SK-N-SH (cell line): ENCODE data around the gene LRRC40. TPM values are rescaled to one million over a fixed set of nuclear protein-coding genes. Genes with fewer than 3 reads are reported as not detected.

Experiments used
- CTCF ChIA-PET: fragments of 300-600, 350-600 bp; formaldehyde crosslinking; extraction: SDS; loops from one replicate; lab custom pipeline; 2021; lab: Yijun Ruan, JAX
- POLR2A ChIA-PET: fragments of 350-600 bp; sonication (Branson Sonifier 250); formaldehyde crosslinking; extraction: SDS; loops from one replicate; lab custom pipeline; 2020; ENCODE audit warnings: antibody characterized with exemption, inconsistent platforms; lab: Yijun Ruan, JAX
- DNase-seq: peaks from one replicate; pipeline ENCODE4 v3.0.0; 2012
- H2AFZ ChIP-seq: fragments of 200-600 bp; sonication (generic); 2 replicates; pipeline ENCODE4 v1.8.1; 2016; ENCODE audit warnings: antibody characterized with exemption, mild to moderate bottlenecking, low read depth
- H3F3A ChIP-seq: fragments of 200-600 bp; sonication (generic); replicated peaks from 2 replicates; pipeline ENCODE3; 2016; ENCODE audit warnings: antibody characterized with exemption, mild to moderate bottlenecking; ENCODE audit not compliant: insufficient read depth
- H3K27ac ChIP-seq, 2 experiments: fragments of 200-500 bp in 1 of 2; fragments of 200-600 bp in 1 of 2; sonication (Bioruptor generic) in 1 of 2; sonication (generic), shearing (Covaris generic) in 1 of 2; 2 replicates each; pipeline versions ENCODE4 v1.5.1 to v1.6.1; 2014 to 2016; ENCODE audit warnings: low read depth in 2 of 2, inconsistent platforms in 1 of 2, low read length in 1 of 2, mild to moderate bottlenecking in 1 of 2, mixed read lengths in 1 of 2
- H3K27me3 ChIP-seq: fragments of 200-600 bp; sonication (generic), shearing (Covaris generic); 2 replicates; pipeline ENCODE4 v1.6.1; 2016; ENCODE audit warnings: mixed run types; ENCODE audit not compliant: insufficient read depth
- H3K36me3 ChIP-seq, 2 experiments: fragments of 200-500 bp in 1 of 2; fragments of 200-600 bp in 1 of 2; sonication (Bioruptor generic) in 1 of 2; sonication (generic) in 1 of 2; replicated peaks in 1 of 2; 2 replicates each; pipeline versions ENCODE3 to v1.5.1; 2014 to 2016; ENCODE audit warnings: low read length in 1 of 2, mild to moderate bottlenecking in 1 of 2; ENCODE audit not compliant: insufficient read depth in 2 of 2, control insufficient read depth in 1 of 2
- H3K4me1 ChIP-seq, 2 experiments: fragments of 200-500 bp in 1 of 2; fragments of 200-600 bp in 1 of 2; sonication (Bioruptor generic) in 1 of 2; sonication (generic), shearing (Covaris generic) in 1 of 2; 2 replicates each; pipeline versions ENCODE4 v1.5.1 to v1.6.1; 2014 to 2016; ENCODE audit warnings: low read depth in 1 of 2, low read length in 1 of 2, mixed run types in 1 of 2; ENCODE audit not compliant: insufficient read depth in 2 of 2, control insufficient read depth in 1 of 2
- H3K4me2 ChIP-seq: fragments of 200-600 bp; sonication (generic), shearing (Covaris generic); 2 replicates; pipeline ENCODE4 v1.6.1; 2017; ENCODE audit warnings: mixed run types
- H3K4me3 ChIP-seq, 2 experiments: fragments of 200-500 bp in 1 of 2; fragments of 200-600 bp in 1 of 2; sonication (Bioruptor generic) in 1 of 2; sonication (generic), shearing (Covaris generic) in 1 of 2; 2 replicates each; pipeline versions ENCODE4 v1.5.1 to v1.8.1; 2014 to 2016; ENCODE audit warnings: low read depth in 2 of 2, inconsistent platforms in 1 of 2, low read length in 1 of 2, mild to moderate bottlenecking in 1 of 2, mixed read lengths in 1 of 2, moderate library complexity in 1 of 2
- H3K79me2 ChIP-seq: fragments of 200-600 bp; sonication (generic); 2 replicates; pipeline ENCODE4 v1.8.1; 2017; ENCODE audit warnings: mild to moderate bottlenecking; ENCODE audit not compliant: insufficient read depth
- H3K9ac ChIP-seq: fragments of 200-600 bp; sonication (generic); 2 replicates; pipeline ENCODE4 v1.6.1; 2017; ENCODE audit warnings: mixed run types
- H3K9me2 ChIP-seq: fragments of 200-600 bp; sonication (generic); 2 replicates; pipeline ENCODE4 v1.6.1; 2017; ENCODE audit warnings: mixed run types
- H3K9me3 ChIP-seq: fragments of 200-600 bp; sonication (generic); 2 replicates; pipeline ENCODE4 v1.6.1; 2017; ENCODE audit warnings: mixed run types, mild to moderate bottlenecking, moderate library complexity
- H4K20me1 ChIP-seq: fragments of 200-600 bp; sonication (generic); 2 replicates; pipeline ENCODE4 v1.6.1; 2017; ENCODE audit warnings: mild to moderate bottlenecking, mixed run types; ENCODE audit not compliant: insufficient read depth
- ELF1 ChIP-seq: IDR thresholded peaks from 2 replicates; pipeline ENCODE4 v1.4.0; 2012
- EP300 ChIP-seq, 2 experiments: IDR thresholded peaks; 2 replicates each; pipeline versions ENCODE4 v1.4.0 to v1.6.1; 2012; ENCODE audit warnings: borderline replicate concordance in 1 of 2, low read depth in 1 of 2, low read length in 1 of 2
- FOSL2 ChIP-seq: IDR thresholded peaks from 2 replicates; pipeline ENCODE4 v1.4.0; 2012; ENCODE audit warnings: low read depth, mild to moderate bottlenecking, moderate library complexity, borderline replicate concordance
- GATA2 ChIP-seq: sonication (generic); formaldehyde crosslinking; IDR thresholded peaks from 2 replicates; pipeline ENCODE4 v1.5.0; 2020; ENCODE audit warnings: mild to moderate bottlenecking, missing genetic modification reagents
- JUND ChIP-seq: IDR thresholded peaks from 2 replicates; pipeline ENCODE4 v1.4.0; 2012
- MEF2A ChIP-seq: IDR thresholded peaks from 2 replicates; pipeline ENCODE4 v1.4.0; 2012; ENCODE audit warnings: low read depth, borderline replicate concordance
- MXI1 ChIP-seq: IDR thresholded peaks from 2 replicates; pipeline ENCODE4 v1.6.1; 2012; ENCODE audit warnings: mild to moderate bottlenecking, low read depth, low read length, improper control_type of control experiment
- PBX3 ChIP-seq: IDR thresholded peaks from 2 replicates; pipeline ENCODE4; 2012
- POLR2AphosphoS5 ChIP-seq: IDR thresholded peaks from 2 replicates; pipeline ENCODE4 v1.6.1; 2012; ENCODE audit warnings: low read depth, low read length
- RAD21 ChIP-seq: IDR thresholded peaks from 2 replicates; pipeline ENCODE4 v1.6.1; 2012; ENCODE audit warnings: mild to moderate bottlenecking, low read length
- SMC3 ChIP-seq: IDR thresholded peaks from 2 replicates; pipeline ENCODE4 v1.6.1; 2012; ENCODE audit warnings: low read depth, low read length, improper control_type of control experiment
- TEAD4 ChIP-seq: IDR thresholded peaks from 2 replicates; pipeline ENCODE4 v1.4.0; 2012; ENCODE audit warnings: mild to moderate bottlenecking, borderline replicate concordance; ENCODE audit not compliant: insufficient read depth
- YY1 ChIP-seq: IDR thresholded peaks from 2 replicates; pipeline ENCODE4 v1.4.0; 2012; ENCODE audit warnings: low read depth, mild to moderate bottlenecking
- WGBS: methylation state at CpG from one replicate; pipeline ENCODE4 v1.1.6; 2017; ENCODE audit warnings: low lambda C conversion rate; 5-methylcytosine and 5-hydroxymethylcytosine counted together
- polyA plus RNA-seq, 3 experiments: library from polyadenylated mRNA; depleted of rRNA; stranded (reverse); fragments of >200 nt; gene quantifications; 2 replicates each; pipeline ENCODE4 v1.2.3, GENCODE V29; 2012
- TF ChIP-seq, protein P1 (sequence below): IDR thresholded peaks from 2 replicates; pipeline ENCODE4 v1.4.0; 2012; ENCODE audit warnings: low read depth, borderline replicate concordance
- TF ChIP-seq, protein P2 (sequence below): fragments of 150-350 bp; IDR thresholded peaks from 2 replicates; pipeline ENCODE4 v1.6.1; 2016; ENCODE audit warnings: mild to moderate bottlenecking, low read depth, low read length
- TF ChIP-seq, protein P3 (sequence below): IDR thresholded peaks from 2 replicates; pipeline ENCODE4 v1.6.1; 2012; ENCODE audit warnings: mild to moderate bottlenecking, low read depth, low read length, moderate library complexity

The LRRC40 gene
- polyA plus RNA-seq, 1 of the 3 experiments (the other 2 are of a cell fraction) = 5.6 TPM

DNA sequence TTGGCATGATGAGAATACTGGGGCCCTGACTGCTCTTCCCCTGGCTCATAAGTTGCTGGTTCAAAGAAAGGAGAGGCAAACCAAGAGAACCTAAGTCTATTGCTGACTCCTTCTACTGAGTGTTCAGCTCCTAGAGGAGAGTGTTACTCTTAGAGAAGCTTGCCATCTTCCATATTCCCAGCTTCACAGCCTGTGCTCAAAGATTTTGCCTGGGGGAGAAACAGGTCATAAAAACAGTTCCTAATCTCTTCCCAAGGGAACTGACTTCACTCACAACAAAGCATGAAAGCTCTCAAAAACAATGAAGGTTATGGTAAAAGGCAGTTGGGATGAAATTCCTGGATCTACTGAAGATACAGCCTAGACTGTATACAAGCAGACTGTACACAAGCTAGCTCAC lies 37.1 kb downstream of the LRRC40 start:
- no peaks in the 10 kb centered on the region for H3K4me1 ChIP-seq
- no peak overlapping the region for H3K4me2 ChIP-seq
- no peaks in the 10 kb centered on the region for H3F3A ChIP-seq
- no peaks in the 10 kb centered on the region for H3K9me3 ChIP-seq
- ChIA-PET CTCF (interaction anchor here (0.8 kb wide), 1 partner anchor 18 kb away, joined by 6 read pairs; no protein-coding TSS in a partner anchor), POLR2A (no interaction called here)
- TF ChIP-seq, protein P1, sequence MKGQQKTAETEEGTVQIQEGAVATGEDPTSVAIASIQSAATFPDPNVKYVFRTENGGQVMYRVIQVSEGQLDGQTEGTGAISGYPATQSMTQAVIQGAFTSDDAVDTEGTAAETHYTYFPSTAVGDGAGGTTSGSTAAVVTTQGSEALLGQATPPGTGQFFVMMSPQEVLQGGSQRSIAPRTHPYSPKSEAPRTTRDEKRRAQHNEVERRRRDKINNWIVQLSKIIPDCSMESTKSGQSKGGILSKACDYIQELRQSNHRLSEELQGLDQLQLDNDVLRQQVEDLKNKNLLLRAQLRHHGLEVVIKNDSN = no peak
- TF ChIP-seq YY1 = no peak
- no peak for TF ChIP-seq JUND
- TF ChIP-seq, protein P2, sequence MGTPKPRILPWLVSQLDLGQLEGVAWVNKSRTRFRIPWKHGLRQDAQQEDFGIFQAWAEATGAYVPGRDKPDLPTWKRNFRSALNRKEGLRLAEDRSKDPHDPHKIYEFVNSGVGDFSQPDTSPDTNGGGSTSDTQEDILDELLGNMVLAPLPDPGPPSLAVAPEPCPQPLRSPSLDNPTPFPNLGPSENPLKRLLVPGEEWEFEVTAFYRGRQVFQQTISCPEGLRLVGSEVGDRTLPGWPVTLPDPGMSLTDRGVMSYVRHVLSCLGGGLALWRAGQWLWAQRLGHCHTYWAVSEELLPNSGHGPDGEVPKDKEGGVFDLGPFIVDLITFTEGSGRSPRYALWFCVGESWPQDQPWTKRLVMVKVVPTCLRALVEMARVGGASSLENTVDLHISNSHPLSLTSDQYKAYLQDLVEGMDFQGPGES = no peak
- no peak for TF ChIP-seq EP300 (IDR thresholded peaks at IDR 0.05; ENCODE audit: borderline replicate concordance in 1 of 2, low read depth in 1 of 2, low read length in 1 of 2)
- TF ChIP-seq, protein P3, sequence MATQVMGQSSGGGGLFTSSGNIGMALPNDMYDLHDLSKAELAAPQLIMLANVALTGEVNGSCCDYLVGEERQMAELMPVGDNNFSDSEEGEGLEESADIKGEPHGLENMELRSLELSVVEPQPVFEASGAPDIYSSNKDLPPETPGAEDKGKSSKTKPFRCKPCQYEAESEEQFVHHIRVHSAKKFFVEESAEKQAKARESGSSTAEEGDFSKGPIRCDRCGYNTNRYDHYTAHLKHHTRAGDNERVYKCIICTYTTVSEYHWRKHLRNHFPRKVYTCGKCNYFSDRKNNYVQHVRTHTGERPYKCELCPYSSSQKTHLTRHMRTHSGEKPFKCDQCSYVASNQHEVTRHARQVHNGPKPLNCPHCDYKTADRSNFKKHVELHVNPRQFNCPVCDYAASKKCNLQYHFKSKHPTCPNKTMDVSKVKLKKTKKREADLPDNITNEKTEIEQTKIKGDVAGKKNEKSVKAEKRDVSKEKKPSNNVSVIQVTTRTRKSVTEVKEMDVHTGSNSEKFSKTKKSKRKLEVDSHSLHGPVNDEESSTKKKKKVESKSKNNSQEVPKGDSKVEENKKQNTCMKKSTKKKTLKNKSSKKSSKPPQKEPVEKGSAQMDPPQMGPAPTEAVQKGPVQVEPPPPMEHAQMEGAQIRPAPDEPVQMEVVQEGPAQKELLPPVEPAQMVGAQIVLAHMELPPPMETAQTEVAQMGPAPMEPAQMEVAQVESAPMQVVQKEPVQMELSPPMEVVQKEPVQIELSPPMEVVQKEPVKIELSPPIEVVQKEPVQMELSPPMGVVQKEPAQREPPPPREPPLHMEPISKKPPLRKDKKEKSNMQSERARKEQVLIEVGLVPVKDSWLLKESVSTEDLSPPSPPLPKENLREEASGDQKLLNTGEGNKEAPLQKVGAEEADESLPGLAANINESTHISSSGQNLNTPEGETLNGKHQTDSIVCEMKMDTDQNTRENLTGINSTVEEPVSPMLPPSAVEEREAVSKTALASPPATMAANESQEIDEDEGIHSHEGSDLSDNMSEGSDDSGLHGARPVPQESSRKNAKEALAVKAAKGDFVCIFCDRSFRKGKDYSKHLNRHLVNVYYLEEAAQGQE = no peak
- TF ChIP-seq POLR2AphosphoS5 = no peak
- TF ChIP-seq FOSL2 = no peak
- TF ChIP-seq ELF1 = no peak
- no peak for TF ChIP-seq PBX3
- no peaks in the 10 kb centered on the region for H4K20me1 ChIP-seq
- no peak overlapping the region for H3K9ac ChIP-seq
- no peaks in the 10 kb centered on the region for H3K27me3 ChIP-seq
- peaks cover 14 to 30% of the 10 kb centered on the region in 2 experiments for H3K36me3 ChIP-seq
- peaks cover 5% of the 10 kb centered on the region; the same call in 1 of the 2 replicates for H3K79me2 ChIP-seq
- DNase-seq = no peak
- no peak overlapping the region for H3K27ac ChIP-seq
- no peaks in the 10 kb centered on the region for H3K9me2 ChIP-seq
- H2AFZ ChIP-seq = no peak overlapping the region
- H3K4me3 ChIP-seq = no peak overlapping the region

- no peak overlapping the region for H3K4me2 ChIP-seq
- no peaks in the 10 kb centered on the region for H4K20me1 ChIP-seq
- H3K4me1 ChIP-seq = no peaks in the 10 kb centered on the region
- peaks cover 5% of the 10 kb centered on the region; the same call in 1 of the 2 replicates for H3K79me2 ChIP-seq
- no peak overlapping the region for H3K27ac ChIP-seq
- no peak overlapping the region for H2AFZ ChIP-seq
- no peak overlapping the region for H3K4me3 ChIP-seq
- H3K27me3 ChIP-seq = no peaks in the 10 kb centered on the region
- 80% methylated on average over 4 of the region's 4 CpGs for WGBS
- H3K9me2 ChIP-seq = no peaks in the 10 kb centered on the region
- peaks cover 0 to 28% of the 10 kb centered on the region in 2 experiments for H3K36me3 ChIP-seq
- POLR2A ChIA-PET = no interaction called here
- no peaks in the 10 kb centered on the region for H3F3A ChIP-seq
- no peak for DNase-seq
- CTCF ChIA-PET = interaction anchor here (1.2 kb wide), 1 partner anchor 8 kb away, joined by 5 read pairs; no protein-coding TSS in a partner anchor
- H3K9ac ChIP-seq = no peak overlapping the region
- no peaks in the 10 kb centered on the region for H3K9me3 ChIP-seq
- no peak for TF ChIP-seq SMC3
- TF ChIP-seq MXI1 = no peak
- no peak for TF ChIP-seq MEF2A
- no peak for TF ChIP-seq RAD21
- TF ChIP-seq TEAD4 = no peak
- TF ChIP-seq GATA2 = no peak
- no peak for TF ChIP-seq YY1
- TF ChIP-seq, protein P2 = no peak
- TF ChIP-seq, all 33 proteins: peak for 0
These were observed 41.0 kb downstream of the LRRC40 start for GRCh38 chr1:70164350-70164749.
